CD8-positive, alpha-beta memory T cell (primary cell): ENCODE measurements around the gene OPN5. TPM values are rescaled to one million over a fixed set of nuclear protein-coding genes. Genes with fewer than 3 reads are reported as not detected.

ENCODE experiments used
- CTCF ChIA-PET: fragments of 350-600 bp; sonication (Branson Sonifier 250); formaldehyde crosslinking; loops from one replicate; lab custom pipeline; 2021; ENCODE audit warnings: antibody characterized with exemption; lab: Charles Lee
- POLR2A ChIA-PET: fragments of 350-600 bp; sonication (Branson Sonifier 250); formaldehyde crosslinking; loops from one replicate; lab custom pipeline; 2021; ENCODE audit warnings: antibody characterized with exemption; lab: Charles Lee
- DNase-seq, 5 donors: peaks; one replicate each; pipeline versions ENCODE4 v3.0.0 to v3.0.0-alpha.2; 2020 to 2022; ENCODE audit warnings: mixed read lengths in 1 of 5
- H3K27ac ChIP-seq: one replicate; pipeline ENCODE4 v1.7.0; 2013; ENCODE audit warnings: low read depth, mild to moderate bottlenecking, low read length, moderate library complexity
- H3K27me3 ChIP-seq: 2 replicates; pipeline ENCODE4 v1.7.0; 2013; ENCODE audit warnings: low read length, mild to moderate bottlenecking; ENCODE audit not compliant: insufficient read depth, poor library complexity, severe bottlenecking
- H3K36me3 ChIP-seq: 2 replicates; pipeline ENCODE4 v1.7.0; 2013; ENCODE audit warnings: mild to moderate bottlenecking, low read length, moderate library complexity; ENCODE audit not compliant: insufficient read depth
- H3K4me1 ChIP-seq: 2 replicates; pipeline ENCODE4 v1.7.0; 2013; ENCODE audit warnings: mild to moderate bottlenecking, low read length, moderate library complexity; ENCODE audit not compliant: insufficient read depth
- H3K4me3 ChIP-seq: 2 replicates; pipeline ENCODE4 v1.7.0; 2013; ENCODE audit warnings: mild to moderate bottlenecking, low read length
- H3K9me3 ChIP-seq: 2 replicates; pipeline ENCODE4 v1.7.0; 2013; ENCODE audit warnings: mild to moderate bottlenecking, low read length
- H3K27ac Mint-ChIP-seq, 8 donors: one replicate each; pipeline ENCODE4 v1.8.0; 2020 to 2021; ENCODE audit warnings: mixed read lengths in 8 of 8, mild to moderate bottlenecking in 6 of 8, inconsistent platforms in 3 of 8, moderate library complexity in 3 of 8
- H3K27me3 Mint-ChIP-seq, 2 donors: one replicate each; pipeline ENCODE4 v1.8.0; 2020 to 2021; ENCODE audit warnings: mixed read lengths in 2 of 2, mild to moderate bottlenecking in 1 of 2, moderate library complexity in 1 of 2
- H3K36me3 Mint-ChIP-seq, 3 donors: one replicate each; pipeline ENCODE4 v1.8.0; 2020 to 2021; ENCODE audit warnings: mixed read lengths in 3 of 3, inconsistent platforms in 1 of 3, mild to moderate bottlenecking in 1 of 3
- H3K4me1 Mint-ChIP-seq, 3 donors: one replicate each; pipeline ENCODE4 v1.8.0; 2020 to 2021; ENCODE audit warnings: mixed read lengths in 3 of 3, inconsistent platforms in 1 of 3, mild to moderate bottlenecking in 1 of 3
- H3K4me3 Mint-ChIP-seq, 7 donors: one replicate each; pipeline ENCODE4 v1.8.0; 2020 to 2021; ENCODE audit warnings: mixed read lengths in 7 of 7, mild to moderate bottlenecking in 6 of 7, moderate library complexity in 4 of 7, inconsistent platforms in 2 of 7
- H3K9me3 Mint-ChIP-seq, 5 donors: one replicate each; pipeline ENCODE4 v1.8.0; 2020 to 2022; ENCODE audit warnings: mixed read lengths in 5 of 5, mild to moderate bottlenecking in 3 of 5, moderate library complexity in 2 of 5, inconsistent platforms in 1 of 5
- polyA plus RNA-seq: library from polyadenylated mRNA; unstranded; fragments of 300-500 nt; fragmentation: Illumina TruSeq; gene quantifications from one replicate; pipeline ENCODE4 v1.2.3, GENCODE V29; 2021
- total RNA-seq, 2 experiments: library from RNA; stranded (reverse); gene quantifications; one replicate each; pipeline ENCODE4 v1.2.3, GENCODE V29; 2021

The OPN5 gene
- total and polyA plus RNA-seq, 3 experiments from 2014 or later, result not detected

- Mint-ChIP-seq H3K4me3 (no peak overlapping the region), H3K4me1 (no peaks in the 10 kb centered on the region), H3K27ac (no peak overlapping the region), H3K9me3 (no peaks in the 10 kb centered on the region), H3K27me3 (peaks cover 2 to 14% of the 10 kb centered on the region in 2 donors), H3K36me3 (no peaks in the 10 kb centered on the region)
- no peaks in the 10 kb centered on the region for H3K36me3 ChIP-seq
- H3K27ac ChIP-seq, result no peak overlapping the region
- ChIA-PET POLR2A (no interaction called here), CTCF (no interaction called here)
- no peak overlapping the region for H3K4me3 ChIP-seq
- H3K9me3 ChIP-seq, result no peaks in the 10 kb centered on the region
- no peak for DNase-seq
- no peaks in the 10 kb centered on the region for H3K4me1 ChIP-seq
- H3K27me3 ChIP-seq, result no peaks in the 10 kb centered on the region
Observed at GRCh38 chr6:47772359-47772758, 9.5 kb upstream of the OPN5 start.

DNA sequence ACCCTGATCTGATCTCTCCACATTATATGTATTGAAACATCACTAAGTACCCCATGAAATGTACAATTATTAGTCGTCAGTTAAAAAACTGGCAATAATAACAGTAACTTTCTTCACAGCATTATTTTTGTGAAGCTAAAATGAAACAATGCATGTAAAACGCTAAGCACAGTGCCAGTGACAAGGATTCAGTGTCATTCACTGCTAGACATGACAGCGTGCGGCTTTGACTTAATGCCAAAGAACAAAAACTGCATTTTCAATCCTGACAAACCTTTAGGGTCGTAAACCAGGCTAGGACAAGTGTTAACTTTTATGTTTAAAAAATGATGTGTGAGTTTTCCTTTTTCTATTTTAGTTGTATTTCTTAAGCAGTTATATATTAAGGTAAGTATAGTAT is 8.8 kb upstream of the OPN5 start:
- CTCF ChIA-PET, result no interaction called here
- no peaks in the 10 kb centered on the region for H3K4me1 Mint-ChIP-seq
- H3K36me3 Mint-ChIP-seq, result no peaks in the 10 kb centered on the region
- H3K9me3 ChIP-seq, result no peaks in the 10 kb centered on the region
- H3K27me3 Mint-ChIP-seq, result peaks cover 2 to 11% of the 10 kb centered on the region in 2 donors
- no peaks in the 10 kb centered on the region for H3K9me3 Mint-ChIP-seq
- H3K36me3 ChIP-seq, result no peaks in the 10 kb centered on the region
- no peaks in the 10 kb centered on the region for H3K4me1 ChIP-seq
- H3K27ac ChIP-seq, result no peak overlapping the region
- DNase-seq, result no peak
- no peak overlapping the region for H3K4me3 ChIP-seq
- H3K27ac Mint-ChIP-seq, result no peak overlapping the region
- POLR2A ChIA-PET, result no interaction called here
- H3K4me3 Mint-ChIP-seq, result no peak overlapping the region
- no peaks in the 10 kb centered on the region for H3K27me3 ChIP-seq

DNA sequence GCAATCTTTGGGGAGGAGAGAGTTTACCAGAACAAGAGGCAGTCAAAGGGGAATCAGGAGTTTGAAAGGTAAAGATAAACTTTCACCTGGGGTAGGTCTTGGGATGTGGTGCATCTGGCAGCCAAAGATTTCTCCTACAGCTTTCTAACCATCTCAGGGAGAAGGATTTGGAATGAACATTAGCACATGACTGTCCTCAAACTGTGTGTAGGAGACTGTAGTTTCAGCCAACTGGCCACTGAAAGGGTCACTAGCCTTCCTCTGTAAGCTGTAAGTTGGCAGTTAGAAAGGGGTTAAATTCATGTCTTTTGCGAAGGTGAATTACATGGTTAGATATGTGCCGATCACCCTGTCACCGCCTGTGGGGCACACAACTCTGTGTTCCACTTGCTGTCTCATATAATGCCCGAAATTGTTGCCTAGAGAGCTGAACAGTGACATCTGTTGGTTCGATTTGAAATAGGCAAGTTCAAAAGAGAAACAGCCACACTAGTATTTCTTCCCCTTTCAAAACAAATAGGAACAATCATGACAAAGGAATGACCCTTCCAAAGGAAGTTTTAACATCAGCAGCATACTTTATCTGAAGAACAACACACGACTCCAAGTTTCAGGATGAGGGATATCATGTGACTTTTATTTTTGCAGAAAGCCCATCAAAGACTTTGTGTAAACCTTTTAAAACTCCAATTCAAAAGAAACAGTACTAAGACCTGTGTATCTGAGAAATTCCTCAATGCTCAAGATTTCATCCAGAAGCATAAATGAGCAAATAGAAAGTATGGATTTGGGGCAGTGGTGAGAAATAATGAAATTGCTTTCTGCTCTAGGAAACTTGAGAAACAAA is 1.1 kb upstream of the OPN5 start:
- Histone ChIP-seq H3K9me3 (no peaks in the 10 kb centered on the region), H3K27ac (no peak overlapping the region), H3K27me3 (no peaks in the 10 kb centered on the region), H3K36me3 (no peaks in the 10 kb centered on the region), H3K4me3 (no peak overlapping the region), H3K4me1 (no peaks in the 10 kb centered on the region)
- H3K27me3 Mint-ChIP-seq, result peaks cover 3 to 12% of the 10 kb centered on the region in 2 donors
- ChIA-PET CTCF (interaction anchor here (0.7 to 5.3 kb wide), 9 partner anchors 7 to 372 kb away, joined by 3 to 25 read pairs (median 3); no protein-coding TSS in a partner anchor), POLR2A (no interaction called here)
- H3K4me1 Mint-ChIP-seq, result peaks cover 5 to 10% (median 8%) of the 10 kb centered on the region in 3 donors
- H3K27ac Mint-ChIP-seq, result peak overlapping the region in 4 of 8 donors; percentile 2 to 18 (median 6)
- peak overlapping the region in 2 of 7 donors; percentile 2 to 32 for H3K4me3 Mint-ChIP-seq
- no peaks in the 10 kb centered on the region for H3K36me3 Mint-ChIP-seq
- DNase-seq, result peak in 4 of 5 donors; percentile 3 to 47 (median 27)
- peaks cover 0 to 2% (median 0%) of the 10 kb centered on the region in 5 donors for H3K9me3 Mint-ChIP-seq

DNA sequence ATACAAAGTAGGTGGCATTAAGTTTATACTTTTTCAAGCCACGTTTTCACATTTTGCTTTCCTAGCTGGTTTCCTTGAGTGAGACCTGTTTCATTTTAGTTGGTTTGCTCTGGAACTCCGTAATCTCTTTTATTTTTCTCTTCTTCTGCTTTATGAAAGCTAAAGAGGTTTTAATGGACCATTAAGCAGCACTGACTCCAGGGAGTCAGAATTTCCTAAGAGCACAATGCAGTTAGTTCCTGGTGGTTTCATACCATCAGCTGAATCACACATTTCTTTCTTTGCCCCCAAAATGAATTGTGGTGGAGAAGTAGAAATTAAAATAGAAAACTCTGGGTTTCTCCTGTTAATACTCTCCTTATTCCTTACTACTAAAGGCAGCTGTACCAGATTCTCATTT is 3.4 kb downstream of the OPN5 start:
- H3K4me1 Mint-ChIP-seq, result peaks cover 8 to 14% (median 14%) of the 10 kb centered on the region in 3 donors
- H3K4me3 Mint-ChIP-seq, result no peak overlapping the region
- no peaks in the 10 kb centered on the region for H3K36me3 ChIP-seq
- no peak overlapping the region for H3K27ac ChIP-seq
- CTCF ChIA-PET, result no interaction called here
- no peak overlapping the region for H3K27ac Mint-ChIP-seq
- no peak for DNase-seq
- no peaks in the 10 kb centered on the region for H3K9me3 ChIP-seq
- peaks cover 6% of the 10 kb centered on the region for H3K4me1 ChIP-seq
- H3K4me3 ChIP-seq, result no peak overlapping the region
- H3K27me3 ChIP-seq, result no peaks in the 10 kb centered on the region
- H3K27me3 Mint-ChIP-seq, result peaks cover 18 to 37% of the 10 kb centered on the region in 2 donors
- peaks cover 0 to 2% (median 0%) of the 10 kb centered on the region in 5 donors for H3K9me3 Mint-ChIP-seq
- POLR2A ChIA-PET, result no interaction called here
- H3K36me3 Mint-ChIP-seq, result no peaks in the 10 kb centered on the region

DNA sequence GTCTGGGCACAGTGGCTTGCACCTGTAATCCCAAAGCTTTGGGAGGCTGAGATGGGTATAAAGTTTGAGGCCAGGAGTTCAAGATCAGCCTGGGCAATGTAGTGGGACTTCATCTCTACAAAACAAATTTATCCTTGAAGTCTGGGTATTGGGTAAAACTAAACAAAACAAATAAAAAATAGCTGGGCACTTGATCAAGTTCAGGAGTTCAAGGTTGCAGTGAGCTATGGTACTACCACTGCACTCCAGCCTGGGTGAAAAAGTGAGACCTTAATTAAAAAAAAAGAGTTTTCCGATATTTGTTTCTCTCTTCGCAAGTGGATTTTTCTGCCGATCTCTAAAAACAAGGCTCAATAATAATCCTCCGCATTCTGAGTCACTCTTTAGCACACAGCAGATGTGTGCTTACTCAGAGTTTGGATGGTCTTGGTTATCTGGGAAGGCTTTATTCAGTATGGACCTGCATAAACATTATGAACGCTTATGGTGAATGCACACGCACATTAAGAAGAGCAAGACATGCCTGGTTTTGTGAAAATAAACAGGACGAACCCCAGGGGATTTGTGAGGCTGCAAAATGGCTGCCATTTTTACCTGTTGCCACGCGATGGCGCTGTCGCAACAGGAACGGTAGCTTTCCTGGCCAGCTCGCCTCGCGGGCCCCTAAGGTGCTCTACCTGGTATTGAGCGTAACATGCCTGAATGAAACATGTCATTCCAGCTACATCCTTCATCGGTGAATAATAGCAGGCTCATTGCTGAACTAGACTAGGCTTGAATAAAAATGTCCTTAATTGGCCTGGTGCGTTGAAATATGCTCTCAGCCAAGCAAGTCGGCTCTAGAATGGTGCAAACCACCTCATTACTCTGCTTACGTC is 6.0 kb downstream of the OPN5 start:
- POLR2A ChIA-PET, result no interaction called here
- Mint-ChIP-seq H3K27me3 (peaks cover 21 to 39% of the 10 kb centered on the region in 2 donors), H3K4me1 (peaks cover 3 to 7% (median 6%) of the 10 kb centered on the region in 3 donors)

GRCh38 chr6:47788498-47788884 is 6.7 kb downstream of the OPN5 start:
- CTCF ChIA-PET, result interaction anchor here (1.0 to 2.3 kb wide), 5 partner anchors 9 to 1622 kb away, joined by 4 to 15 read pairs (median 5); no protein-coding TSS in a partner anchor

More for the DNA sequence above, 6.0 kb downstream of the OPN5 start:
- no peaks in the 10 kb centered on the region for H3K36me3 Mint-ChIP-seq
- no peaks in the 10 kb centered on the region for H3K9me3 ChIP-seq
- H3K27ac ChIP-seq, result no peak overlapping the region
- peak overlapping the region in 3 of 7 donors; percentile 7 to 41 (median 18) for H3K4me3 Mint-ChIP-seq
- peaks cover 6% of the 10 kb centered on the region for H3K4me1 ChIP-seq
- H3K27ac Mint-ChIP-seq, result peak overlapping the region in 1 of 8 donors; percentile 8
- H3K27me3 ChIP-seq, result no peaks in the 10 kb centered on the region
- H3K36me3 ChIP-seq, result no peaks in the 10 kb centered on the region
- H3K9me3 Mint-ChIP-seq, result peaks cover 0 to 2% (median 0%) of the 10 kb centered on the region in 5 donors
- no peak overlapping the region for H3K4me3 ChIP-seq
- DNase-seq, result peak; percentile 20 to 62 (median 33)
- CTCF ChIA-PET, result interaction anchor here (1.0 to 2.3 kb wide), 6 partner anchors 8 to 1623 kb away, joined by 4 to 15 read pairs (median 5); no protein-coding TSS in a partner anchor

GRCh38 chr6:47789553-47789952 is 7.7 kb downstream of the OPN5 start:
- H3K27me3 Mint-ChIP-seq, result peaks cover 18 to 44% of the 10 kb centered on the region in 2 donors
- H3K36me3 ChIP-seq, result no peaks in the 10 kb centered on the region
- peaks cover 3 to 7% (median 6%) of the 10 kb centered on the region in 3 donors for H3K4me1 Mint-ChIP-seq
- H3K4me3 Mint-ChIP-seq, result no peak overlapping the region
- no peaks in the 10 kb centered on the region for H3K36me3 Mint-ChIP-seq
- ChIA-PET POLR2A (no interaction called here), CTCF (interaction anchor here (2.0 kb wide), 1 partner anchor 158 kb away, joined by 6 read pairs; no protein-coding TSS in a partner anchor)
- no peak overlapping the region for H3K4me3 ChIP-seq
- DNase-seq, result no peak
- H3K9me3 ChIP-seq, result no peaks in the 10 kb centered on the region
- H3K9me3 Mint-ChIP-seq, result no peaks in the 10 kb centered on the region
- no peak overlapping the region for H3K27ac Mint-ChIP-seq
- H3K27me3 ChIP-seq, result no peaks in the 10 kb centered on the region
- H3K4me1 ChIP-seq, result peaks cover 6% of the 10 kb centered on the region
- H3K27ac ChIP-seq, result no peak overlapping the region

More at GRCh38 chr6:47788498-47788884, 6.7 kb downstream of the OPN5 start:
- peaks cover 3 to 7% (median 6%) of the 10 kb centered on the region in 3 donors for H3K4me1 Mint-ChIP-seq
- Histone ChIP-seq H3K27ac (no peak overlapping the region), H3K4me3 (no peak overlapping the region), H3K4me1 (peaks cover 6% of the 10 kb centered on the region), H3K36me3 (no peaks in the 10 kb centered on the region), H3K27me3 (no peaks in the 10 kb centered on the region), H3K9me3 (no peaks in the 10 kb centered on the region)
- H3K27me3 Mint-ChIP-seq, result peaks cover 21 to 42% of the 10 kb centered on the region in 2 donors
- POLR2A ChIA-PET, result no interaction called here
- H3K9me3 Mint-ChIP-seq, result peaks cover 0 to 2% (median 0%) of the 10 kb centered on the region in 5 donors
- H3K4me3 Mint-ChIP-seq, result peak overlapping the region in 1 of 7 donors; percentile 41
- H3K27ac Mint-ChIP-seq, result no peak overlapping the region
- DNase-seq, result no peak
- H3K36me3 Mint-ChIP-seq, result no peaks in the 10 kb centered on the region
